NCI-H2196 (cell line): ENCODE measurements around the gene EFNA5.

Experiments
- DNase-seq: peaks from one replicate; lab custom pipeline; 2025; ENCODE audit not compliant: unreplicated experiment; lab: John Stamatoyannopoulos, UW

The EFNA5 gene

DNA sequence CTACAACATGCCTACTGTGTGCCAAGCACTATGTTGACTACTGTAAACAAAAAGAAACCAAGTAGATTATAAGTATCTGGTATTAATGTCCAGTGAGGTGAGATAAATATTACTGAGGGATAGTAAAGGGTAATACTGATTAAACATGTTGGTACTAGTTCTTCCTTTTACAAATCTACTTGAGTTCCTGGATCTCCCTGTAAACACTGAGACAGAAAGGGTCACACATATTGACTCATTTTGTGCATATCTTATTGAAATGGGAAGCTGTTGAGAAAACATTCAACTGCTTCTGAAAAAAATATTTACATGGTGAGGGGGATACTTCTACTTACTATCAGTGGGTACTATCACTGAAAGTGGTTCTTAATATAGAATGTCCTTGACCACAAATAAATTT lies 24.3 kb downstream of the EFNA5 start:
- no peak for DNase-seq

DNA sequence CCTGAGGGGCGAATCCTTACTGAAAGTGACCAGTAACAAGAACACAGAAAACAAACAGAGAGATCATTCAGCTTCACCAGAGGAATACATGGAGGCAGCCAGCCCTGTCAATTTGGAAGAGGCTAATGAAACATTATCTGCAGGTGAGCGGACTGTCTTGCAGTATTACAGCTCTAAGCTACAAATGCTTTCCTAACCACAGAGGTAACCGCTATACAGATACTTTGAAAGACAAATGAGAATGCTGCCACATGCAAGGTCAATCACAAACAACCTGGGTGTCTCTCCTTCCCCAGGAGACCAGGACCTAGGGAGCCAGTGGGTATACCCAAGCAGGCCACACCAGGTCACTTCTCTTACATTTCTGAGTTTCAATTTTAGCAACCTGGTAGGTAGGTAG lies 30.2 kb downstream of the EFNA5 start:
- no peak for DNase-seq

DNA sequence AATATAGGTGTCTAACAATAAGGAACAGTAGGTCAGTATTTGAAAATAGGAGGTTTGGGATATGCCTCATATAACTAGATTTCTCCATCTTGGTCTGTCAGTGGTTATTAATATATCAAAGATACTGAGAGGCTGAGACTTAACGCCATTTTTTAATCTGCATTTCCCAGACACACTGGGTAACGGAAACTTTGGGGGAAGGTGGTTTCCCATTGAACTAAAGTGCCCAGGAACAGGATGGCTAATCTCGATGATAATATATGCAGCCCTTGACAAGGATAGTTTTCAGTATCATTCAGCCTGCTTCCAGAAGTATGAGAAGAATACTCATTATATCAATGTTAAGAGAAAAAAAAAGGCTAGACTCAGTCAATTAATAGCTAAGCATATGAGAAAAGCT lies 30.7 kb downstream of the EFNA5 start:
- DNase-seq: no peak

DNA sequence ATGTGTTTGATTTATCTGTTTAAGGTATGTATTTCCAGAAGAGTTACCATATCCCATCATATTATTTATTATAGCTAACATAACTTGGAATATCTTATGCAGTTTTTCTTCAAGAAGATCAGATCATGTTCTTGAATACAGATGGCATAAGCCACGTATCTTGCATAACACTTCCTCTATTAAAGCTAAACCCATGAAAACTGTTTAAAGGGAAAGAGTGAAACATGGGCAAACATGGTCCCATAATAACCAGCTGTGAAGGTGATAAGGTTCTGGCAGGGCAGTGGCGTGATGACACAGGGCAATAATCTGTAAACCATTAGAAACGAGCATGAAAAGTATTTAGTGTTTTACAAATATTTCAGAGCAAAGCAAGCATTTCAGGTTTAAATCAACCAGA lies 34.2 kb downstream of the EFNA5 start:
- no peak for DNase-seq

DNA sequence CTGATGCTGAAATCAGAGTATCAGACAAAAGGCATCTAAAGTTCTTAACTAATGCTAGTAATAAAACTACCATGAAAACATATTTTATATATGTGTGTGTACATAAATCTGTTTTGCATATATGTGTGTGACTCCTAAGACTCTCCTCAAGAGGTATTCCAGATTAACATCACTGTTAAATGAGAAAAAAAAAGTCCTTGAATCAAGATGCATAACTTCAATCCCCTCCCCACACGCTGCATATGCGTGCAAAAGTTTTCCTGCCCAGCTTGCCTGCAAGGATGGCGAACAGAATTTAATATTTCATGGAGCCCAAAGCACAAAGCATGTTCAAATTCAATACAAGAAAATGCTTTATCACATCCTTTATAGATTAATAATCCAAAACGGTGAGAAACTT lies 34.7 kb downstream of the EFNA5 start:
- DNase-seq: no peak

DNA sequence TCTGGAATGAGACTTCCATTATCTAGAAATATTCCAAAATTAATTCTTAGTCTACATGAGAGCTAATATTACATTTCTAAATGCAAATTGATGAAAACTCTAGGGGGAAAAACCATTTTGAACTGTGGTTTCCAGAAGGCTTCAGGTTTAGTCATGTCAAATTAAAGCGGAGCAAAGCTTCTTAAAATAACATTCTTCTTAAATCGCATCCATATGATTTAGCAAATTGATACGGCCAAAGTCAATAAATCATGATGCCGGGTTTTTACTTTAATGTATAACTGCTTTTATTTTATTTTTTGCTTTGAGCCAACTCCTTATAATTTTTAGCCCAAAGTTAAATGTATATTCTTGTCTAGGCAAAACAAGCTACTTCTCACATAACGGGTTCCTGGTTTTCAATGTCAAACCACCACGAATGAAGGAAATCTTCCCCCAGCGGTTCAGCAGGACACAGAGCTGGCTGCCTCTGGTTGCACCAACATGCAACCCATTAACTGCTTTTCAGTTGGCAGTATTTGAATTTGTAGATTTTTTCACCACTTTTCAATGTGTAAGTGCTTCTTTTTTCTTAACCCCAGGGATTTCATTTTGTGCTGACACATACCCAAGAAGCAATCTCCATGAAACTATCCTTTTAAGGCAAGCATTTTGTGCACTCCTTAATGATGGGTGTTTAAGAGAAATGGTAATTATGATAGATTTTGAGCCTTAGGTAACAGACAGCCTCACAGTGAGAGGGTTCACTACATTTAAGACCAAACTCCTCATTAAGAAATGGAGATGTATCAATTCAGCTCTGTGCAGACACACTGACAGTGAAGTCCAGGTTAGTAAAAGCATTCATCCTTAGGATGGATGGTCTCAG lies 35.5 kb downstream of the EFNA5 start:
- no peak for DNase-seq

DNA sequence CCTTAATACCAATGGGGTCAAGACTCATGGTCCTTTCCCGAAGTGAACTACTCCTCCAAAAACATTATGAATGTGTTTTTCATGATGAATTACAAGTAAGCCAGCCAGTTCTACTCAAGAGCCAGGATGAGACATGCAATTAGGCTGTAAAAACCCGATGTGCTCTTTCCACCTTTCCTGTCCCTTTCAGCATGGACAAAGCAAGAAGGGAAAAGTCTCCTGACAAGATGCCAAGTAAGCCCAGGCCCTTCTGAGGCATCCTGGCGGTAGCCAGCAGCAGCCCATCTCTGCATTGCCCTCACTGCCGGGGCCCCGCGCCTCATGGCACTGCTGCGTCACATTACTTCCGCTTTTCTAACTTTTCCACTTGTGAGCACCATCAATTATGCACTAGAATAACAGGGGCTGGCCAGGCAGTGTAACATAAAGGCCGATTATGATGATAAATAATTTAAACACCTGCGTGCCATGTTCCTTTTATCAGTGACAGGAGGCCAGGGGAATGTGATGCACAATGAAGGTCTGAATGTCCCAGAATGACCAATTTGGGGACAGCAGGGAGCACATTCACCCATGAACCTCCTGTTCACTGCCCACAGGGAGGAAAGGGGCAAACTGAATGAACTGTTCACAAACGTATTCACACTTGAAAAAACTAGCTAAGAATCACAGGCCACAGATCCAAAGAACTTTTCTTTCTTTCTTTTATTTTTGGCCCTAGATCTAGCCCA lies 37.4 kb downstream of the EFNA5 start:
- no peak for DNase-seq

DNA sequence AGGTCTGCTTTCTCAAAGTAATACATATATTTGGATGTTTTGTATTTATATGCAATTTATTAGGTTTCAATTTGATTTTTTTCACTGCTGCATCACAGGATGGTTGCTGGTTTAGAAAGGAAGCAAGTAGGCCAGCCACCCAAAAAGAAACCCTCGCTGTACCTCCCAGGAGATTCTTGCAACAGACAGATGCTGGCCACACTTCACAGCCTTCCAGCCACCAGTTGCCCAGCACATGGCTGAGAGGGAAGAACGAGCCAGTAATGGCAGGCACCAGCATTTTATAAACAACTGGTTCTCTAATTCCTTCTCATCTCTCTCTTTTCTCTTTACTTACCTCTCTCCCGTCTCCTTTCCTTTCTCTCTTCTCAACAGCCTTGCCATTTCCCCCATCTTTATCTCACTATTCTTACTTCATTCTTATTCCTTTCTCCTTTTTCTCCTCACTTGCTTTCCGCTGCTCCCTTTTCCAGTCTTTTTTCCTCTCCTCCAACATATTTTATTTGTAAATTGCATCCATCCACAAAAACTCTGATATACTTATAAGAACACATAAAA lies 38.9 kb downstream of the EFNA5 start:
- DNase-seq: no peak

DNA sequence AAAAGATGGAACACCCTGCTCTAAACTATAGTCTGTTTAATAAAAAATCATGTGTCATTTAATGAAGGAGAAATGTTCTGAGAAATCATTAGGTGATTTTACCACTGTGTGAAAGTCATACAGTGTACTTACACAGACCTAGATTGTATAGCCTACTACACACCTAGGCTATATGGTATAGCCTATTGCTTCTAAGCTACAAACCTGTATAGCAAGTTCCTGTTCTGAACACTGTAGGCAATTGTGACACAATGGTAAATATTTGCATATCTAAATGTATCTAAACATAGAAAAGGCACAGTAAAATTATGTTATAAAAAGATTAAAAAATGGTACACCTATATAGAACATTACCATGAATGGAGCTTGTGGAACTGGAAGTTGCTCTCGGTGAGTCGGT lies 40.6 kb downstream of the EFNA5 start:
- DNase-seq: no peak

DNA sequence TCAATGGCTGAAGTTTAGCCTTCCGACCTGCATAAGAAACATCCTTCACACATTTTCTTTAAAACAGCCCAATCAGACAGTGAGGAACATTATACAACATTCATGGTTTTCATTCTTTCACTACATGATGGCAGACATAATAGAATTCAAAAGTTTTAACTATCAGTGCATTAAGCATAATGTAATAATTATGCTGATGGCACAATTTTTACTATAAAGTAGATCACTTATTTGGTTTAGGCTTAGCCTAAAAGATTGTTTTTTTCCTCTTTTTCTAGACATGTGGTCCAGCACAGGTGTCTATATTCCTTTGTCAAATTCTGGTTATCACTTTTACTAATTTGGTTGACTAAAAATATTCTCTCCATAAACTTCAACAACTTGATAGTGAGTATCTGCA lies 46.5 kb downstream of the EFNA5 start:
- no peak for DNase-seq

DNA sequence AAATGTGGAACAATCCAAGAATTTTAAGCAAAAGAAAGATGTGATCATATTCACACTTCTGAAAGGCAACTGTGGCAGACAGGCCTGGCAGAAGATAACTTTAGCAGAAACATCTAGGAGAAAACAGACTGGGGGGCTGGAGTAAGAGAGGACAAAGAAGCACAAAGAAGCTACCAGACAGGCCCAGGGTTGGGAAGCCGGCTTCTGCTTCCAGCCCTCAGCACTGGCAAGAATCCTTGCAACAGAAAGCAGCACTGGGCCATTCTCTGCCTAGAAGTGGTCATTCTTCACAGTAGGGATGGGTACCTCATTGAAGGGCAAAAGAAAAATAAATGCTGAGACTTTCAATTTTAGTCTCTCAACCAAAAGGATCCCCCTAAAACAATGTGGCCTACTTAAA lies 49.6 kb downstream of the EFNA5 start:
- no peak for DNase-seq

DNA sequence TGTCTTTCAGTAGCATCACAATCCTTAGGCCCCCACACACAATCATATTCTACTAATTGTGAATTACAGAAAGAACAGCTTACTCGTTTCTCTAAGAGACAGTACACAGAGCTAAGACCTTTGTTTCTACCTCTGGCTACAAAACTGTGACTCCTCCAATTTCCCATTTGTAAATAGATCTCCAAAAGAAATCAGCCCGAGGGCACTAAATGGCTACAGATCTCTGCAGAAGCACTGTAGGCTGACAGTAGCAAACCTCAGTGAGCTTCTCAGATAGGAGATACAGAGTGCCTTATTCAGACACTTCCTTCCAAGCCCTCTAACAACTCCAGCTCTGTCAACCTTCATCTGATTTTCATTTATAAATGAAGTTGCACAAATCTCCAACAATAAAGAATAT lies 51.0 kb downstream of the EFNA5 start:
- no peak for DNase-seq

DNA sequence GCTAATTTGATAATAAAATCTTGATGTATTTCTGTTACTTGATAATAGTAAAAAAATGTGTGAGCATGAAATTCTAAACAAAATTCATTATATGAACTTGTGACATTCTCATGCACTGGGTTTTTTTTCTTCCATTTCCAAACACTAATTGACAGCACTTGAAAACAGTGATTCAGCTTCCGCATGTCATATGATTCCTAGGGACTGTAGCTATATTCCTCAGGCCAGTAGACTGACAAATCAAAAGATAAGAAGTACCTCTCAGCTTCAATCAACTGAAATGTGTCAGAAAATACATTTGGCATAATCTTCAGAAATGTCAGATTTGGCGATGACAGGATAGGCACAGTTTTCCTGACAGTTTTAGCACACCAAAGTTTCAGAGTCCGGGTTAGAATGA lies 52.5 kb downstream of the EFNA5 start:
- no peak for DNase-seq

DNA sequence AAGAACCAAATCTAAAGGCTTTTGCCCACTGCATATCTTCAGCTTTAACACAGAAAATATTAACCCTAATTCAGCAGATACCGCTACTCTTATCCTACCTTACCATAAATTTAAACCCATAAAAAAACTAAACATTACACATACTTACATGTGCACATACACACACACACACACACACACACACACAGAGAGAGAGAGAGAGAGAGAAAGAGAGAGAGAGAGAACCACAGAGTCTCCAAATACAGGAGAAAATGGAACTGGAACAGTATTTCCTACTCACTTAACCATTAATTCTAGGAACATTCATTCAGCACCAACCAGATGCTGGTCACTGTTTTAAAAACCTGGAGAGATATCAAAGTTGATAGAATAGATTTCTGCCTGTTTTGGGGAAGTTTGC lies 53.7 kb downstream of the EFNA5 start:
- no peak for DNase-seq

DNA sequence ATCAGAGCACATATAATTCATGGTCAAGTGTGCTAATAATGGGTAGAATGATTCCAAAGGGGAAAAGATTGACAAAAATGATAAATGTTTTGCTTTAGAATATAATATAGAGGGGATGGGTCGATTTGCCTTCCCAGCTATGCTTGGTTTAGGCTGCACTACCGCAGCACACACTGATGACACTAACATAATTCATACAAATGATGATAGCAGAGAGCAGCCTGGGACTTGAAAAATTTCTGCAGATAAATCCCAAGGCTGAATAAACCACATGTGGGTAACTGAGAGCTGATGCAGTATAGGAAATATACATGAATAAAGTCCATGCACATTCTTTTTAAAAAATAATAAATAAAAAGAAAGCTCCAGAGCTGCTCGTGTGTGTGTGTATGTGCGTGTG lies 54.5 kb downstream of the EFNA5 start:
- no peak for DNase-seq

DNA sequence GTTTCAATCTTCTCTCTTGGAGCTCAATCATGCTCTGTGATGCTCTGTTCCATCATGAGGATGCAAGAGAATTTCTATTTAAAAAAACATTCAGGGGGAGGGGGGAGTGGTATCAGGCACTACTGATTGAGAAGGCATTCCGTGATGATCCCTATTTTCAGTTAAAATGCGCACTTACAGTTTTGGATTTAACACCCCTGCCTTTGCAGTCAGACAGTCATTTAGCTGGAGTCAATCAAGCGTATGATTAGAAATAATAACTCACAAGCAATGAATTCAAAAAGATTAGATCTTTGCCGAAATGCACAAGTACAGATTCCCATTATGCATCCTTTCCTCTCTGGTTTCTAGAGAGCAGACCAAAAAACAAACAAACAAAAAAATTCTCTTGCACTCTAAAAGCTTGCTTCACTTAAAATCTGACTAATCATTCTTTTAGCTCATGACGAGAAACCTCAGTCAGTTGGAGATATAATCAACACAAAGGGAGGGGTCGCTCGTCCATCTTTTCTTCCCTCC lies 55.4 kb downstream of the EFNA5 start:
- no peak for DNase-seq

DNA sequence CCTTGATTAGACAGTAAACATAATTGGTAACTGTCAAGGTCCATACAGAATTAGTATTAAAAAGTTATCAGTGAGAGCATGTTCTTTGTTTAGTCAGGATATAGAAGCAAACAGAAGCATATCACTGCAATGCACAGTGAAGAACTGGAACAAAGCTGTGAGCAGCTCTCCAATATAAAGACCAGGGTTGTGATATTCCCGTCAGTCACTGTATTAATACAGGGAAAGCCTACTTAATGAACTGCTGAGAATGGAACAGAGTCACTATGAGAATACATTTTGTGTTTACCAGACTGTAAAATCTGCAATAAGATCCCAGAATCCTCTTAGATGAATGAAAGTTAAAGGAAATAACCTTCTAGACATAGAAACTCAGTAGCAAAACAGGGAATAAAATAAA lies 58.2 kb downstream of the EFNA5 start:
- no peak for DNase-seq

DNA sequence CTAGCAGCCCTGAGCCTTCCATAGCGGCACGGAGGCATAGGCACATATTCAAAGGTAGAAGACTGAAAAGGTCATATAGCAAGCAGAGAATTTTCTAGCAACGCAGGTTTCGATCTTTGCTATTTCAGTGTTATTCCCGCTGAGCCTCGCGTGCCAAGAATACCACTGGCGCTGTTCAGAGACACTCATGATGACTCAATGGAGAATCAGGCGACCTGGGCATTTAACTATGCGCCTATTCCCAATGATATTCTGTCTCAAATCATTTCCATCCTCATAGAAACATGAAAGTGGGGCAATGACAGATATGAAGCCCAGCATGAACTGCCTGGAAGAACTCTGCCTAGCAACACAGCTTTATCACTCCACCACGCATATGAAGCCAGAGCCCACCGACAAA lies 59.9 kb downstream of the EFNA5 start:
- DNase-seq: no peak

DNA sequence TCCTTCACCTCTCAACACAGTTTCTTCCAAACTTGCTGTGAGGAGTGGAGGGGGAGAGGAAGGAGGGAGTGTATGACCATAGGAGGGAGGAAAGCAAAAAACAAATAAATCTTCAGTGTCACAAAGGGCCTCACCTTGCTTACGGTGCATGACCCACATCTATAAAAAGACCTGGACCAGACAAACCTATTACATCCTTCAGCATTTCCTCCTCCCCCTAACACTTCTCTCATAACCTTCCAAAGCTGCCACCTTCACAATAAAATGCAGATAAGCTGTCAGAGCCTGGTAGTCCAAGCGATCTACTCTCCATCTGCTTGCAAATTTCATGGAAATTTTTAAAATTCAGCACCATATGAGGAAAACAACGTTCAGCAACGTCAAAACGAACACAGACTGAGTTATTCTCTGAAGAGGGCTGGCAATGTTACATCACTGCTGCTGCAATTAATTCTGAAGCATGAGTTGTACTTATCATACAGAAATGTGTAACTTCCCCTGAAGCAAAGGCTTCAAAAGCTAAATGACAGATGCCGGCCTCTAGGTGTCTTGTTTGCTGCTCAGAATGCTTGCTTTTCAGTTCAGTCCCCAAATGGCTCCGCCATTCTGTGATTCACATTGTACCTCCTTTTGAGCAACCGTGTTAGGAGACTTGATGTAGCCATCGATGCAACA lies 62.9 kb downstream of the EFNA5 start:
- no peak for DNase-seq

DNA sequence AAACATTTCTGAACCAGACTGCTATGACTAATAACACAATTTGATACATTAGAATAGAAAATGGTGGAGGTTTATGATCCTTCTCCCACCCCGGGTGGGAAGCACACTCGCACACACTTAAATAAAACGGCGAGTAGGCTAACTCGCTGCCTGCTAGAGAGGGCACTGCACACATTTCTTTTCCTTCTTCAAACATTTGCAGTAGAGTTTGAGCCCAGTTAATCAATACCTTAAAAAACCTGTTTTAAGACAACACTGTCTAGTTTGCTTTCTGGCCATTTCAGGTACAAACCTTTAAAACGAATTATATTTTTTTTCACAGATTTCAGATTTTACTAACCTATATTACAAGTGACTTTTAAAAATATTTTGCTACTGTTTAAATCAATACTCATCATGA lies 63.5 kb downstream of the EFNA5 start:
- DNase-seq: no peak

DNA sequence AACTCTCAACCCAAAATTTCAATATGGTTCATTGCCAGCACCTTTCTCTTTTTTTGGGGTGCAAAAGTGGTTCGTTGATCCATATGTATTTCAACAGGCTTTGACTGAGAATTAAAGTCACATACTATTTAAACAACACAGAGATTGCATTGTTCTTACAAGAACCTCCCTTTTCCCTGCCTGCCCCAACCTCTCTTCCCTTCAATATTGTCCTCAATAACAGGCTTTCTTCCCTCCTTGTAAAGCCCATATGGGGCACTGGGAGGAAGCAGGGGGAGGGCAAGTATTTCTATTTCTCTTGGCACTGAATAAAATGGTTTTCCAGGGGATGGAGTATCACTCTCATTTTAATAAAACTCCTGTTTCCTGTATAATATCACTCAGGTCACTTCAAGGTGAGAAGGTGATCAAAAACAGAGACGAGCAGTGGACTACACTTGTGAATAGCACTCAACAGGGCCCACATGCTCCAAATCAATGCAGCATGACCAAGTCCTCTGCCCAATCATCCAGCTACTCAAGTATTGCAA lies 65.1 kb downstream of the EFNA5 start:
- DNase-seq: no peak
